GM15510 (cell line): ENCODE measurements around the gene TMEM39B.

Experiments
- POLR2A ChIP-seq: IDR thresholded peaks from 3 replicates; pipeline ENCODE4 v1.6.1; 2011; ENCODE audit warnings: borderline replicate concordance; ENCODE audit not compliant: insufficient read length; ENCODE audit errors: extremely low read depth

The TMEM39B gene

DNA sequence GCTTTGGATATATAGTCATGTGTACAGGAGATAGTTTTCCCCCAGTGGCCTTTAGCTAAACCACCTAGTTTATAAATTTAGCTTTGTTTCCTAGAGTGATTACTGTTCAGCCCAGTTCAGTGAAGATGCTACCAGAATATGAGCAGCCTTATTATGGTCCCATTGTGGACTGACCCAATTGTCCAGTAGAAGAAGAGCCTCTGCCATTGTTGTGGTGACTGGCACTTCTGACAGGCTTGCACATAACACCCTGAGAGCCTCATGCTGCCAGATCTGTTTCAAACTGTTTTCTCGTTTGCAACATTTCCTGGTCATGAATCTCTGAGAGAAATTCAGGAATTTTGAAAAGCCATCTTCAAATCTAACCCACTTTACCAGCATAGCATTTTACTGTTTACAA, 55.7 kb downstream of the TMEM39B start:
- no peak for TF ChIP-seq POLR2A

DNA sequence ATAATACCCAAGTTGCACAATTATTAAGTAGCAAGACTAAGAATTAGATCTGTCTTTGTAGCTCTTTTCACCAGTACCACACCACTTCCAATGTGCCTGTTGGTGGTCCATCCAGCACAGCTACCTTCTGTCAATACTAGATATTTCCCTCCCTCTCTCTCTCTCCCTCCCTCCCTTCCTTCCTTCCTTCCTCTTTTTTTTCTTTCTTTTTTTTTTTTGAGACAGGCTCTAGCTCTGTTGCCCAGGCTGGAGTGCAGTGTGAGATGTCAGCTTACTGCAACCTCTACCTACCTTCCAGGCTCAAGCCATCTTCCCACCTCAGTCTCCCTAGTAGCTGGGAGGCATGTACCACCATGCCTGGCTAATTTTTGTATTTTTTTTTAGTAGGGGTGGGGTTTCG, 56.2 kb downstream of the TMEM39B start:
- TF ChIP-seq POLR2A = no peak

DNA sequence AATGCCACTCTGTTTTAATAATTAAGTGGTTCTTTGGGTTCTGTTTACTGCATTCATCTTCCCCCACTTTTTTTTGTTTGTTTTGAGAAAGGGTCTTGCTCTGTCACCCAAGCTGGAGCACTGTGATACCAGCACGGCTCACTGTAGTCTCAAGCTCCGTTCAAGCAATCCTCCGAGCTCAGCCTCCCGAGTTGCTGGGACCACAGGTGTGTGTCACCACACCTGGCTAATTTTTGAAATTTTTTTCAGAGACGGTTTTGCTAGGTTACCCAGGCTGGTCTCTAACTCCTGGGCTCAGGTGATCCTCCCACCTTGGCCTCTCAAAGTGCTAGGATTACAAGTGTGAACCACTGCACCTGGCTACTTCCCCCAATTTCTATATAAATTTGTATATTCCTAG, 64.4 kb downstream of the TMEM39B start:
- no peak for TF ChIP-seq POLR2A

DNA sequence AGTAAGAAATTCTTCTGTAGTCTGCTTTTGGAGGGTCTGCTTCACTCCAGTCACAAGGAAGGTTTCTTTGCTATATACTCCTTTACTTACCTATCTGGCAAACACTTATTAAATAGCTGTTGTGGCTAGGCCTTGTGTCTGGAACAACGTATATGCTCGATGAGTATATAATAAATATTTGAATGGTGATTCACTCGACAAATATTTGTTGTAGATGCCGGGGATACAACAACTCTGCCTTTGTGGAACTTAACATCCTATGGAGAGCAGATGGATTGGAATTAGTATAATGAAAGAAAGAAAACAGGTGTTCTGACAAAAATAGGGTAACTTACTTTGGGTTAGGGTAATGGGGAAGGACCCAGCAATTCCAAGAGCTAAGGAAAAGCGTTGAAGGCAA, 66.2 kb downstream of the TMEM39B start:
- TF ChIP-seq POLR2A = no peak

DNA sequence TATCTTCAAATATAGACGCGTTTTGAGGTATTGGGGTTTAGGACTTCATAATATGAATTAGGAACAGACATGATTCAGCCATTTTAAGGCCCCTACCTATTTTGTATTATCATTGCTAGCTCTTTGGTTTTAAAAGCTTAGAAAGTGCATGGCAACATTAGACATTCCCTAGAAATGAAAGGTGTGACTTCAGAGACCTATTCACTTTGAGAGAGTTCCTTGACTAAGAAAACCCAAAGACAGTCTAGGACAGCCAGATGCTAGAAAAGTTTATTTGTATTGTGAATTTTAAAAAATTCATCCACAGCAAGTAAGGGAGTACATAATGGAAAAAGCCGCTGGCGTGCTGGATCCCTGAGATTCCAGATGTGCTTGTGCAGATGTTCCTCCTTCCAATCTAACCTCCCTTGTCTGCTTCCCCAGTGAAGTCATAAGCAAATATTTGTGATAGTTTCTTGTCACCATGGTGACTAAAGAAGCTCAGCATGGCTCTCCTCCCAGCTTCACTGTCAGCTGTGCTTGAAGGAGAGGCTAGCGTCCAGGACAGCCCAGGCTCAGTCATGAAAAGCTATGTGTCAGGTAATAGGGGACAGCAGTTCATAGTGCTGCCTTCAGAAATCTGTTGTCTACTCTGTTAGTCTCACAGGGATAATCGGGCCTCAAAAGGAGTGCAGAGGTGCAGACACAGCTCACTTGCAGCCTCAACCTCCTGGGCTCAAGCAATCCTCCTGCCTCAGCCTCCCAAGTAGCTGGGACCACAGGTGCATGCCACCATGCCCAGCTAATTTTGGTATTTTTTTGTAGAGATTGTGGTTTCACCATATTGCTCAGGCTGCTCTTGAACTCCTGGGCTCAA, 69.9 kb downstream of the TMEM39B start:
- TF ChIP-seq POLR2A = no peak

DNA sequence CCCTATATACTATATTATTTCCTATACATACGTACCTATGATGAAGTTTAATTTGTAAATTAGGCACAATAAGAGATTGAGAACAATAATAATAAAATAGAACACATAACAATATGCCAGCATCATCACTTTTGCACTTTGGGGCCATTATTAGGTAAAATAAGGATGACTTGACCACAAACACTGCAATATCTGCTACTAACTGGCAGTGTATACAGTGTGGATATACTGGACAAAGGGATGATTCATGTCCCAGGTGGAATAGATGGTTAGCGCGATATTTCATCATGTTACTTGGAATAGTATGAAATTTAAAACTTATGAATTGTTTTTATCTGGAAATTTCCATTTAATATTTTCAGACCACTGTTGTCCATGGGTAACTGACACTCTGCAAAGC, 71.3 kb downstream of the TMEM39B start:
- no peak for TF ChIP-seq POLR2A

DNA sequence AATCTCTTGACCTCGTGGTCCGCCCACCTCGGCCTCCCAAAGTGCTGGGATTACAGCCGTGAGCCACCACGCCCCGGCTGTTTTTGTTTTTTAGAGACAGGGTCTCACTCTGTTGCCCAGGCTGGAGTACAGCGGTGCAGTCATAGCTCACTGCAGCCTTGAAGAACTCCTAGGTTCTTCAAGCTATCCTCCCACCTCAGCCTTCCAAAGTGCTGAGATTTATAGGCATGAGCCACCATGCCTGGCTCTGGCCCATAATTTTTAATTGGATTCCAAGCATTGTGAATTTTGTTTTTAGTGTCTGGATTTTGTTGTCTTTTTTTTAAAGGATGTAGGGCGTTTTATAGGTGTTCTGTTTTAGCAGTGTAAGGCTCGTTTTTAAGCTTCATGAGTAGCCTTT, 78.1 kb downstream of the TMEM39B start:
- no peak for TF ChIP-seq POLR2A

DNA sequence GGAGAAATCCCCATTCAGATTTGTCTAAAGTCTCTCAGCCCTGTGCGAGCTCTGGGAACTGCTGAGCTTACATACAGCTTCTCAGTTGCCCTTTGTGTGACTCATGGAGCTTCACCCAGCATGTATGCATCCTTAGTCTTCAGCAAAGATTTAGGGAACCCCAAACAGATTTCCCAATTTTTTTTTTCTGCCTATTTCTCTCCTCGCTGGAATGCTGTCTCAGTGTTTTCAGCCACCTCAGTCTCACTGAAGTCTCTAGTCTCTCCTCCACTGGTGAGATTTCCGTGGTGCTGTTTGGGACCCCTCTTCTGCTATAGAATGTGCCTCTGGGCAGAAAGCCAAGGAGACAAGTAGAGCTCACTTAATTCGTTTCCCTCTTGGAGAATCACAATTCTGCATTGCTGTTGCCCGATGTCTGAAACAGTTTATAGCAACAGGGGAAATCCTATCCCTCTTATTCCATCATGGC, 78.6 kb downstream of the TMEM39B start:
- TF ChIP-seq POLR2A = no peak
